HG03103 (cell line): Measurements from ENCODE around the gene GALNT3.

ENCODE experiments used
- ATAC-seq: cut with Tn5 transposase; IDR thresholded peaks from one replicate; pipeline ENCODE4 v1.9.1; 2021; ENCODE audit warnings: low read depth; ENCODE audit not compliant: unreplicated experiment

GALNT3 gene

GRCh38 chr2:165796819-165797530 is 2.9 kb upstream of the GALNT3 start:
- ATAC-seq, result no peak

GRCh38 chr2:165796129-165796528 is 2.1 kb upstream of the GALNT3 start:
- ATAC-seq, result no peak

GRCh38 chr2:165795011-165795410 is 964 bp upstream of the GALNT3 start:
- ATAC-seq, result no peak

GRCh38 chr2:165794536-165794928 is 485 bp upstream of the GALNT3 start:
- peak; percentile 97 for ATAC-seq

GRCh38 chr2:165793161-165793778 is 777 bp downstream of the GALNT3 start:
- ATAC-seq, result peak; percentile 1

GRCh38 chr2:165792104-165792454 is 2.0 kb downstream of the GALNT3 start:
- ATAC-seq, result no peak

GRCh38 chr2:165791421-165792103 is 2.5 kb downstream of the GALNT3 start:
- no peak for ATAC-seq

- no peak for ATAC-seq
Measured at GRCh38 chr2:165790466-165790865, 3.6 kb downstream of the GALNT3 start.

- no peak for ATAC-seq
Measured at GRCh38 chr2:165787334-165787733, 6.7 kb downstream of the GALNT3 start.

GRCh38 chr2:165779706-165780105 is 14.3 kb downstream of the GALNT3 start:
- ATAC-seq, result no peak

GRCh38 chr2:165778653-165779451 is 15.2 kb downstream of the GALNT3 start:
- no peak for ATAC-seq

- ATAC-seq, result no peak
Measured at GRCh38 chr2:165778187-165778556, 15.9 kb downstream of the GALNT3 start.

- ATAC-seq, result peak; percentile 49
Measured at GRCh38 chr2:165777522-165778186, 16.4 kb downstream of the GALNT3 start.

GRCh38 chr2:165776796-165777195 is 17.3 kb downstream of the GALNT3 start:
- no peak for ATAC-seq

GRCh38 chr2:165776013-165776412 is 18.0 kb downstream of the GALNT3 start:
- no peak for ATAC-seq

- ATAC-seq, result no peak
Measured at GRCh38 chr2:165773684-165774083, 20.4 kb downstream of the GALNT3 start.

- ATAC-seq, result no peak
Measured at GRCh38 chr2:165772183-165772582, 21.9 kb downstream of the GALNT3 start.

- no peak for ATAC-seq
Measured at GRCh38 chr2:165766326-165766927, 27.6 kb downstream of the GALNT3 start.

- no peak for ATAC-seq
Measured at GRCh38 chr2:165762723-165763122, 31.3 kb downstream of the GALNT3 start.
